OCI-M2 (cell line): ENCODE results near the gene TIMD4.
"Not testable (repeated sequence)": the region's sequence is repeated elsewhere in the genome, so short reads cannot be mapped to it uniquely, and the experiment has no call there.

Experiments used
- DNase-seq: peaks from one replicate; lab custom pipeline; 2025; ENCODE audit not compliant: unreplicated experiment; lab: John Stamatoyannopoulos, UW

The TIMD4 gene

GRCh38 chr5:156963125-156963524, at the start of gene TIMD4:
Gene TIMD4, minus strand, starts transcription at chr5:156963226. Its CDS starts 28 bp downstream, at chr5:156963198.
- DNase-seq, result no peak

- no peak for DNase-seq
Observed at GRCh38 chr5:157006262-157006661, 43.2 kb upstream of the TIMD4 start.

GRCh38 chr5:157004893-157005551, 42.0 kb upstream of the TIMD4 start:
- no peak for DNase-seq

- DNase-seq, result no peak
Observed at GRCh38 chr5:156991714-156992113, 28.7 kb upstream of the TIMD4 start.

- DNase-seq, result no peak
Observed at GRCh38 chr5:156984064-156984463, 21.0 kb upstream of the TIMD4 start.

- no peak for DNase-seq
Observed at GRCh38 chr5:156981481-156981880, 18.5 kb upstream of the TIMD4 start.

- no peak for DNase-seq
Observed at GRCh38 chr5:156974328-156974727, 11.3 kb upstream of the TIMD4 start.

- DNase-seq, result no peak
Observed at GRCh38 chr5:156971848-156972525, 9.0 kb upstream of the TIMD4 start.

- no peak for DNase-seq
Observed at GRCh38 chr5:156971415-156971814, 8.4 kb upstream of the TIMD4 start.

GRCh38 chr5:156967386-156967785, 4.4 kb upstream of the TIMD4 start:
- DNase-seq, result not testable (repeated sequence)

- DNase-seq, result no peak
Observed at GRCh38 chr5:156956321-156956720, 6.7 kb downstream of the TIMD4 start.

- DNase-seq, result no peak
Observed at GRCh38 chr5:156951359-156951758, 11.7 kb downstream of the TIMD4 start.

GRCh38 chr5:156950716-156951115, 12.3 kb downstream of the TIMD4 start:
- DNase-seq, result no peak

GRCh38 chr5:156949424-156949823, 13.6 kb downstream of the TIMD4 start:
- no peak for DNase-seq

- no peak for DNase-seq
Observed at GRCh38 chr5:156947925-156948324, 15.1 kb downstream of the TIMD4 start.

- no peak for DNase-seq
Observed at GRCh38 chr5:156942064-156942463, 21.0 kb downstream of the TIMD4 start.

GRCh38 chr5:156940462-156940861, 22.6 kb downstream of the TIMD4 start:
- DNase-seq, result not testable (repeated sequence)

- DNase-seq, result no peak
Observed at GRCh38 chr5:156936972-156937371, 26.1 kb downstream of the TIMD4 start.

GRCh38 chr5:156934450-156935211, 28.4 kb downstream of the TIMD4 start:
- DNase-seq, result no peak

GRCh38 chr5:156929366-156929948, 33.6 kb downstream of the TIMD4 start:
- no peak for DNase-seq

GRCh38 chr5:156927545-156927944, 35.5 kb downstream of the TIMD4 start:
- DNase-seq, result no peak

- DNase-seq, result not testable (repeated sequence)
Observed at GRCh38 chr5:156925767-156926166, 37.3 kb downstream of the TIMD4 start.
